Peyer's patch (tissue), 4 donors: ENCODE results near the gene PTPRS.

Source experiments
- POLR2A ChIP-seq, 2 donors: fragments of 450-650 bp; IDR thresholded peaks; one replicate each; pipeline ENCODE4 v1.5.1; 2017; ENCODE audit warnings: antibody characterized with exemption in 2 of 2, mild to moderate bottlenecking in 2 of 2, moderate library complexity in 2 of 2
- TF ChIP-seq, protein P1 (sequence below), 6 experiments: fragments of 450-650 bp in 4 of 6; fragments of 200-600 bp in 2 of 6; sonication (generic) in 1 of 6; IDR thresholded peaks; one replicate each; pipeline ENCODE4 v1.5.1; 2017 to 2019; ENCODE audit warnings: antibody characterized with exemption in 6 of 6, mild to moderate bottlenecking in 3 of 6, moderate library complexity in 1 of 6

DNA sequence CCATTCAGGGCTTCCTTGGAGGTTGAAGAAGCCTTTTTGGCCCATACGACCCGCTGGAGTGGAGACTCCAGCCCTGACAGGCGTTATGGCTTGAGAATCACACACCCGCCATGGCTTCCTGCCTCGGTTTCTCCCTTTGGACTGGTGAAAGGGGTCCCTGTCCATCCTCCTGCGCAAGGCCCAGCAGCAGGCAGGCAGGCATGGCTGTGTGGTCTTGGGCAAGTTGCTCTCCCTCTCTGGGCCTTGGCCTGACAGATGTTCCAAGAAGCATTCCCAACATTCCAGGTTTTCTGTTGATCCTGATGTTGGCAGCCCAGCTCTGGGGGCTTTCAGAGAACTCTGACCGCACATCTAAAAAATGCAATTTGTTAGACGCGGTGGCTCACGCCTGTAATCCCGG is 8.1 kb downstream of the PTPRS start:
- TF ChIP-seq, protein P1, sequence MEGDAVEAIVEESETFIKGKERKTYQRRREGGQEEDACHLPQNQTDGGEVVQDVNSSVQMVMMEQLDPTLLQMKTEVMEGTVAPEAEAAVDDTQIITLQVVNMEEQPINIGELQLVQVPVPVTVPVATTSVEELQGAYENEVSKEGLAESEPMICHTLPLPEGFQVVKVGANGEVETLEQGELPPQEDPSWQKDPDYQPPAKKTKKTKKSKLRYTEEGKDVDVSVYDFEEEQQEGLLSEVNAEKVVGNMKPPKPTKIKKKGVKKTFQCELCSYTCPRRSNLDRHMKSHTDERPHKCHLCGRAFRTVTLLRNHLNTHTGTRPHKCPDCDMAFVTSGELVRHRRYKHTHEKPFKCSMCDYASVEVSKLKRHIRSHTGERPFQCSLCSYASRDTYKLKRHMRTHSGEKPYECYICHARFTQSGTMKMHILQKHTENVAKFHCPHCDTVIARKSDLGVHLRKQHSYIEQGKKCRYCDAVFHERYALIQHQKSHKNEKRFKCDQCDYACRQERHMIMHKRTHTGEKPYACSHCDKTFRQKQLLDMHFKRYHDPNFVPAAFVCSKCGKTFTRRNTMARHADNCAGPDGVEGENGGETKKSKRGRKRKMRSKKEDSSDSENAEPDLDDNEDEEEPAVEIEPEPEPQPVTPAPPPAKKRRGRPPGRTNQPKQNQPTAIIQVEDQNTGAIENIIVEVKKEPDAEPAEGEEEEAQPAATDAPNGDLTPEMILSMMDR (IDR thresholded peaks at IDR 0.05) = no peak
- TF ChIP-seq POLR2A (IDR thresholded peaks at IDR 0.05) = no peak
